Bone marrow (tissue), 2 donors: Measurements from ENCODE around the gene RETREG2.
A peak's percentile ranks its signal among the peaks of the same experiment; 100 is the strongest.

Experiments used
- DNase-seq, 2 donors: peaks; one replicate each; lab custom pipeline; 2025; lab: John Stamatoyannopoulos, UW

Gene RETREG2

GRCh38 chr2:219177552-219178376 lies at the start of gene RETREG2:
Gene RETREG2, plus strand, starts transcription at chr2:219178275. Its CDS starts 78 bp downstream, at chr2:219178353.
- DNase-seq, result peak; percentile 86 to 90

GRCh38 chr2:219128396-219128795 lies 49.7 kb upstream of the RETREG2 start:
- no peak for DNase-seq

- DNase-seq, result no peak
Measured at GRCh38 chr2:219129589-219129988, 48.5 kb upstream of the RETREG2 start.

GRCh38 chr2:219131327-219131726 lies 46.7 kb upstream of the RETREG2 start:
- DNase-seq, result no peak

- DNase-seq, result no peak
Measured at GRCh38 chr2:219131744-219132143, 46.3 kb upstream of the RETREG2 start.

- no peak for DNase-seq
Measured at GRCh38 chr2:219133976-219134375, 44.1 kb upstream of the RETREG2 start.

- DNase-seq, result no peak
Measured at GRCh38 chr2:219140722-219141121, 37.4 kb upstream of the RETREG2 start.

- no peak for DNase-seq
Measured at GRCh38 chr2:219142329-219142728, 35.7 kb upstream of the RETREG2 start.

GRCh38 chr2:219149667-219150066 lies 28.4 kb upstream of the RETREG2 start:
- DNase-seq, result no peak

GRCh38 chr2:219155054-219155644 lies 22.9 kb upstream of the RETREG2 start:
- DNase-seq, result peak in 1 of 2 donors; percentile 56

- no peak for DNase-seq
Measured at GRCh38 chr2:219157396-219157795, 20.7 kb upstream of the RETREG2 start.

- no peak for DNase-seq
Measured at GRCh38 chr2:219158025-219158424, 20.1 kb upstream of the RETREG2 start.

- no peak for DNase-seq
Measured at GRCh38 chr2:219158586-219158985, 19.5 kb upstream of the RETREG2 start.

GRCh38 chr2:219159771-219160185 lies 18.3 kb upstream of the RETREG2 start:
- DNase-seq, result no peak

- peak; percentile 87 to 99 for DNase-seq
Measured at GRCh38 chr2:219160186-219161017, 17.7 kb upstream of the RETREG2 start, which contains the start of gene NHEJ1. Gene NHEJ1, minus strand, starts transcription at chr2:219160815. Its CDS starts 2,453 bp downstream, at chr2:219158362.

- DNase-seq, result no peak
Measured at GRCh38 chr2:219161097-219161496, 17.0 kb upstream of the RETREG2 start.

GRCh38 chr2:219163156-219163555 lies 14.9 kb upstream of the RETREG2 start:
- no peak for DNase-seq

GRCh38 chr2:219165058-219165911 lies 12.8 kb upstream of the RETREG2 start:
- DNase-seq, result no peak

- no peak for DNase-seq
Measured at GRCh38 chr2:219167997-219168396, 10.1 kb upstream of the RETREG2 start.

GRCh38 chr2:219168526-219168925 lies 9.5 kb upstream of the RETREG2 start:
- DNase-seq, result no peak

GRCh38 chr2:219168932-219169331 lies 9.1 kb upstream of the RETREG2 start:
- DNase-seq, result no peak
